Fibroblast of gingiva (primary cell): ENCODE measurements around the gene CBX6.

ENCODE experiments used
- DNase-seq: peaks from one replicate; pipeline ENCODE4 v3.0.0-alpha.2; 2011; ENCODE audit warnings: low read depth

Gene CBX6

GRCh38 chr22:38819387-38819940, 52.6 kb downstream of the CBX6 start:
- DNase-seq: no peak

GRCh38 chr22:38817196-38817595, 54.8 kb downstream of the CBX6 start:
- no peak for DNase-seq

GRCh38 chr22:38815842-38816241, 56.2 kb downstream of the CBX6 start:
- no peak for DNase-seq
